Measurements from ENCODE around the gene ATG2B. TPM values are rescaled to one million over a fixed set of nuclear protein-coding genes. Genes with fewer than 3 reads are reported as not detected.

ATG2B gene
- total and polyA plus RNA-seq, 8 donors: 19.5 to 44.1 (median 32.6) TPM

- no peak for DNase-seq
- ATAC-seq: peak; percentile 10
- H3K27me3 ChIP-seq: no peaks in the 10 kb centered on the region
- peak; percentile 11 to 26 for TF ChIP-seq CTCF (IDR thresholded peaks at IDR 0.05)
- H3K27ac ChIP-seq: no peak overlapping the region
- H3K4me3 ChIP-seq: no peak overlapping the region
- H3K36me3 ChIP-seq: no peaks in the 10 kb centered on the region
- H3K4me1 ChIP-seq: no peaks in the 10 kb centered on the region
- intact Hi-C loops (cut with DNase I): no loop called here
- H3K9me3 ChIP-seq: no peaks in the 10 kb centered on the region
Measured at GRCh38 chr14:96264853-96265252, 98.3 kb downstream of the ATG2B start.

- intact Hi-C loops (cut with DNase I): no loop called here
- no peaks in the 10 kb centered on the region for H3K9me3 ChIP-seq
- H3K4me3 ChIP-seq: no peak overlapping the region
- DNase-seq (no peak), ATAC-seq (no peak)
- TF ChIP-seq CTCF (IDR thresholded peaks at IDR 0.05): no peak
- no peaks in the 10 kb centered on the region for H3K4me1 ChIP-seq
- H3K36me3 ChIP-seq: no peaks in the 10 kb centered on the region
- no peak overlapping the region for H3K27ac ChIP-seq
- H3K27me3 ChIP-seq: no peaks in the 10 kb centered on the region
Measured at GRCh38 chr14:96264200-96264553, 99.0 kb downstream of the ATG2B start.

GRCh38 chr14:96263347-96264199, 99.6 kb downstream of the ATG2B start:
- Histone ChIP-seq H3K36me3 (no peaks in the 10 kb centered on the region), H3K27me3 (peaks cover 0 to 2% of the 10 kb centered on the region in 2 donors), H3K4me3 (no peak overlapping the region), H3K9me3 (no peaks in the 10 kb centered on the region), H3K4me1 (no peaks in the 10 kb centered on the region), H3K27ac (no peak overlapping the region)
- intact Hi-C loops (cut with DNase I): no loop called here
- ATAC-seq: no peak
- TF ChIP-seq CTCF (IDR thresholded peaks at IDR 0.05): no peak
- DNase-seq: peak in 1 of 4 donors; percentile 62

GRCh38 chr14:96261772-96262655, 101.1 kb downstream of the ATG2B start:
- no peak overlapping the region for H3K27ac ChIP-seq
- intact Hi-C loops (cut with DNase I): no loop called here

More at GRCh38 chr14:96261772-96262655, 101.1 kb downstream of the ATG2B start:
- Histone ChIP-seq H3K9me3 (no peaks in the 10 kb centered on the region), H3K36me3 (no peaks in the 10 kb centered on the region), H3K4me3 (no peak overlapping the region), H3K4me1 (no peaks in the 10 kb centered on the region), H3K27me3 (peaks cover 0 to 8% of the 10 kb centered on the region in 2 donors)
- TF ChIP-seq CTCF (IDR thresholded peaks at IDR 0.05): no peak
- ATAC-seq (no peak), DNase-seq (peak in 2 of 4 donors; percentile 38 to 46)

Data from left lung (tissue), 10 donors.